ENCODE results near the gene MELK.

The MELK gene

GRCh38 chr9:36721846-36722588 is 149.3 kb downstream of the MELK start:
- in situ Hi-C loops (cut with HindIII; ENCODE audit: low sequenced_read_pairs), result no loop called here
- no peak for TF ChIP-seq CTCF (IDR thresholded peaks at IDR 0.05; ENCODE audit: low read depth, low read length, missing control alignments)
- no peak overlapping the region for H3K4me3 ChIP-seq (ENCODE audit: low read depth, low read length)
- DNase-seq (ENCODE audit: low read depth), result no peak

GRCh38 chr9:36725777-36726356 is 153.2 kb downstream of the MELK start:
- in situ Hi-C loops (cut with HindIII; ENCODE audit: low sequenced_read_pairs), result no loop called here
- H3K4me3 ChIP-seq (ENCODE audit: low read depth, low read length), result no peak overlapping the region
- no peak for DNase-seq (ENCODE audit: low read depth)
- TF ChIP-seq CTCF (IDR thresholded peaks at IDR 0.05; ENCODE audit: low read depth, low read length, missing control alignments), result no peak

Data from astrocyte of the cerebellum (primary cell).